OCI-LY3 (cell line): Measurements from ENCODE around the gene ZNF358.

Experiments
- CTCF ChIP-seq: fragments of 200-600, 300-600 bp; sonication (generic); IDR thresholded peaks from 2 replicates; pipeline ENCODE4 v1.5.1; 2014; ENCODE audit warnings: antibody characterized with exemption, low read length, low read depth
- EZH2phosphoT487 ChIP-seq: fragments of 200-600 bp; shearing (Covaris generic); IDR thresholded peaks from 2 replicates; pipeline ENCODE4 v1.6.1; 2018; ENCODE audit warnings: antibody characterized with exemption, mixed run types, low read depth

GRCh38 chr19:7515645-7516151, at the start of gene ZNF358:
- TF ChIP-seq CTCF (no peak), EZH2phosphoT487 (no peak)
